Upper lobe of left lung (tissue), 4 donors: ENCODE measurements around the gene FHIT.

Source experiments
- CTCF ChIP-seq, 6 experiments: fragments of 450-650 bp in 4 of 6; fragments of 200-600 bp in 2 of 6; sonication (generic) in 2 of 6; IDR thresholded peaks; one replicate each; pipeline ENCODE4 v1.5.1; 2016 to 2019; ENCODE audit warnings: antibody characterized with exemption in 6 of 6
- EP300 ChIP-seq, 4 donors: sonication (generic); formaldehyde crosslinking; IDR thresholded peaks; one replicate each; pipeline ENCODE4 v1.5.1; 2017; ENCODE audit warnings: antibody characterized with exemption in 4 of 4, control low read depth in 2 of 4
- POLR2A ChIP-seq, 4 donors: fragments of 450-650 bp; IDR thresholded peaks; one replicate each; pipeline ENCODE4 v1.5.1; 2016 to 2017; ENCODE audit warnings: antibody characterized with exemption in 4 of 4, mild to moderate bottlenecking in 2 of 4

GRCh38 chr3:60309539-60310268 is 941.5 kb downstream of the FHIT start:
- TF ChIP-seq CTCF (IDR thresholded peaks at IDR 0.05) (no peak), EP300 (IDR thresholded peaks at IDR 0.05) (no peak), POLR2A (IDR thresholded peaks at IDR 0.05) (no peak)
